Stimulated activated naive B cell treated with anti-CD40 and anti-IgM and Interleukin-4, amounts not matched to agents 10 μg/mL and 1 μg/mL and 100 μg/mL, for 72 hours (primary cell): ENCODE data around the gene ANXA10.
A peak's percentile ranks its signal among the peaks of the same experiment; 100 is the strongest.
"Not testable (repeated sequence)": the region's sequence is repeated elsewhere in the genome, so short reads cannot be mapped to it uniquely, and the experiment has no call there.

Experiments used
- ATAC-seq, 2 donors: fragments of 150-1000 bp; cut with Tn5 transposase; replicated peaks; 2 replicates each; pipeline ENCODE4 v1.10.0; 2021; ENCODE audit warnings: moderate library complexity in 1 of 2
- DNase-seq: peaks from one replicate; pipeline ENCODE4 v3.0.0; 2021
- H3K27ac Mint-ChIP-seq: one replicate; pipeline ENCODE4 v1.8.0; 2022; ENCODE audit warnings: mild to moderate bottlenecking, mixed read lengths
- H3K27me3 Mint-ChIP-seq, 2 donors: one replicate each; pipeline ENCODE4 v1.8.0; 2022; ENCODE audit warnings: mixed read lengths in 2 of 2
- H3K36me3 Mint-ChIP-seq, 2 donors: one replicate each; pipeline ENCODE4 v1.8.0; 2022; ENCODE audit warnings: mixed read lengths in 2 of 2, mild to moderate bottlenecking in 1 of 2
- H3K4me1 Mint-ChIP-seq, 2 donors: one replicate each; pipeline ENCODE4 v1.8.0; 2022; ENCODE audit warnings: mixed read lengths in 2 of 2, mild to moderate bottlenecking in 1 of 2
- H3K4me3 Mint-ChIP-seq, 2 donors: one replicate each; pipeline ENCODE4 v1.8.0; 2022; ENCODE audit warnings: mild to moderate bottlenecking in 2 of 2, mixed read lengths in 2 of 2, moderate library complexity in 1 of 2
- H3K9me3 Mint-ChIP-seq, 2 donors: one replicate each; pipeline ENCODE4 v1.8.0; 2022; ENCODE audit warnings: mixed read lengths in 2 of 2, mild to moderate bottlenecking in 1 of 2

ANXA10 gene

GRCh38 chr4:168129802-168130201, 37.5 kb downstream of the ANXA10 start:
- no peak for ATAC-seq
- no peak overlapping the region for H3K4me3 Mint-ChIP-seq
- H3K27me3 Mint-ChIP-seq = peaks cover 0 to 4% of the 10 kb centered on the region in 2 donors
- no peak for DNase-seq
- H3K4me1 Mint-ChIP-seq = no peaks in the 10 kb centered on the region
- H3K36me3 Mint-ChIP-seq = no peaks in the 10 kb centered on the region
- H3K27ac Mint-ChIP-seq = no peak overlapping the region
- H3K9me3 Mint-ChIP-seq = no peaks in the 10 kb centered on the region

- Mint-ChIP-seq H3K4me1 (no peaks in the 10 kb centered on the region), H3K27me3 (peaks cover 0 to 4% of the 10 kb centered on the region in 2 donors)
- ATAC-seq = no peak
These were observed 38.9 kb downstream of the ANXA10 start for GRCh38 chr4:168131196-168131595.

GRCh38 chr4:168134651-168135050, 42.3 kb downstream of the ANXA10 start:
- DNase-seq (no peak), ATAC-seq (no peak)
- Mint-ChIP-seq H3K27me3 (peaks cover 0 to 4% of the 10 kb centered on the region in 2 donors), H3K4me3 (no peak overlapping the region), H3K9me3 (peaks cover 0 to 1% of the 10 kb centered on the region in 2 donors), H3K4me1 (no peaks in the 10 kb centered on the region), H3K27ac (no peak overlapping the region), H3K36me3 (no peaks in the 10 kb centered on the region)

More at GRCh38 chr4:168131196-168131595, 38.9 kb downstream of the ANXA10 start:
- Mint-ChIP-seq H3K27ac (no peak overlapping the region), H3K36me3 (no peaks in the 10 kb centered on the region), H3K4me3 (no peak overlapping the region), H3K9me3 (no peaks in the 10 kb centered on the region)
- no peak for DNase-seq

- not testable (repeated sequence) for H3K27ac Mint-ChIP-seq, H3K4me1 Mint-ChIP-seq, H3K36me3 Mint-ChIP-seq, DNase-seq, ATAC-seq, H3K9me3 Mint-ChIP-seq, H3K27me3 Mint-ChIP-seq, H3K4me3 Mint-ChIP-seq
These were observed 43.5 kb downstream of the ANXA10 start for GRCh38 chr4:168135860-168136259.

GRCh38 chr4:168137695-168138094, 45.4 kb downstream of the ANXA10 start:
- ATAC-seq, H3K27ac Mint-ChIP-seq, H3K4me3 Mint-ChIP-seq, H3K4me1 Mint-ChIP-seq, DNase-seq, H3K36me3 Mint-ChIP-seq, H3K27me3 Mint-ChIP-seq, H3K9me3 Mint-ChIP-seq: not testable (repeated sequence)

GRCh38 chr4:168138143-168138542, 45.8 kb downstream of the ANXA10 start:
- no peak overlapping the region for H3K4me3 Mint-ChIP-seq
- H3K27me3 Mint-ChIP-seq = no peaks in the 10 kb centered on the region
- H3K36me3 Mint-ChIP-seq = no peaks in the 10 kb centered on the region
- DNase-seq (no peak), ATAC-seq (no peak)
- no peak overlapping the region for H3K27ac Mint-ChIP-seq
- no peaks in the 10 kb centered on the region for H3K4me1 Mint-ChIP-seq
- H3K9me3 Mint-ChIP-seq = peaks cover 0 to 1% of the 10 kb centered on the region in 2 donors

GRCh38 chr4:168139336-168139735, 47.0 kb downstream of the ANXA10 start:
- Mint-ChIP-seq H3K27ac (no peak overlapping the region), H3K9me3 (peaks cover 0 to 1% of the 10 kb centered on the region in 2 donors), H3K27me3 (no peaks in the 10 kb centered on the region)

GRCh38 chr4:168141733-168142132, 49.4 kb downstream of the ANXA10 start:
- H3K4me3 Mint-ChIP-seq = no peak overlapping the region
- no peak overlapping the region for H3K27ac Mint-ChIP-seq
- no peaks in the 10 kb centered on the region for H3K4me1 Mint-ChIP-seq
- no peaks in the 10 kb centered on the region for H3K27me3 Mint-ChIP-seq
- ATAC-seq = no peak
- H3K36me3 Mint-ChIP-seq = no peaks in the 10 kb centered on the region
- no peak for DNase-seq
- H3K9me3 Mint-ChIP-seq = peaks cover 0 to 1% of the 10 kb centered on the region in 2 donors

More at GRCh38 chr4:168139336-168139735, 47.0 kb downstream of the ANXA10 start:
- H3K4me3 Mint-ChIP-seq = no peak overlapping the region
- no peaks in the 10 kb centered on the region for H3K4me1 Mint-ChIP-seq
- ATAC-seq (no peak), DNase-seq (no peak)
- H3K36me3 Mint-ChIP-seq = no peaks in the 10 kb centered on the region

GRCh38 chr4:168143601-168144000, 51.3 kb downstream of the ANXA10 start:
- no peaks in the 10 kb centered on the region for H3K4me1 Mint-ChIP-seq
- no peak for ATAC-seq
- no peak for DNase-seq
- no peaks in the 10 kb centered on the region for H3K36me3 Mint-ChIP-seq
- H3K4me3 Mint-ChIP-seq = no peak overlapping the region
- no peak overlapping the region for H3K27ac Mint-ChIP-seq
- H3K27me3 Mint-ChIP-seq = no peaks in the 10 kb centered on the region
- no peaks in the 10 kb centered on the region for H3K9me3 Mint-ChIP-seq

- no peak overlapping the region for H3K27ac Mint-ChIP-seq
- H3K9me3 Mint-ChIP-seq = no peaks in the 10 kb centered on the region
- no peak for DNase-seq
- H3K4me3 Mint-ChIP-seq = no peak overlapping the region
- peaks cover 0 to 2% of the 10 kb centered on the region in 2 donors for H3K4me1 Mint-ChIP-seq
- peaks cover 0 to 10% of the 10 kb centered on the region in 2 donors for H3K27me3 Mint-ChIP-seq
- H3K36me3 Mint-ChIP-seq = no peaks in the 10 kb centered on the region
- no peak for ATAC-seq
These were observed 58.2 kb downstream of the ANXA10 start for GRCh38 chr4:168150420-168151050.

GRCh38 chr4:168151327-168151726, 59.0 kb downstream of the ANXA10 start:
- no peak for DNase-seq
- no peak overlapping the region for H3K27ac Mint-ChIP-seq
- no peak overlapping the region for H3K4me3 Mint-ChIP-seq
- no peaks in the 10 kb centered on the region for H3K36me3 Mint-ChIP-seq
- peaks cover 0 to 2% of the 10 kb centered on the region in 2 donors for H3K4me1 Mint-ChIP-seq
- peaks cover 0 to 10% of the 10 kb centered on the region in 2 donors for H3K27me3 Mint-ChIP-seq
- no peak for ATAC-seq
- H3K9me3 Mint-ChIP-seq = no peaks in the 10 kb centered on the region

- H3K36me3 Mint-ChIP-seq = no peaks in the 10 kb centered on the region
- H3K4me1 Mint-ChIP-seq = peaks cover 0 to 2% of the 10 kb centered on the region in 2 donors
- no peak overlapping the region for H3K27ac Mint-ChIP-seq
- peak overlapping the region in 1 of 2 donors; percentile 15 for H3K4me3 Mint-ChIP-seq
- H3K9me3 Mint-ChIP-seq = no peaks in the 10 kb centered on the region
- DNase-seq = no peak
- no peak for ATAC-seq
- peaks cover 0 to 10% of the 10 kb centered on the region in 2 donors for H3K27me3 Mint-ChIP-seq
These were observed 60.6 kb downstream of the ANXA10 start for GRCh38 chr4:168152837-168153500.

GRCh38 chr4:168153596-168154440, 61.5 kb downstream of the ANXA10 start:
- H3K27me3 Mint-ChIP-seq = peaks cover 0 to 9% of the 10 kb centered on the region in 2 donors

GRCh38 chr4:168154546-168155277, 62.4 kb downstream of the ANXA10 start:
- Mint-ChIP-seq H3K36me3 (no peaks in the 10 kb centered on the region), H3K4me3 (no peak overlapping the region), H3K27ac (no peak overlapping the region), H3K4me1 (peaks cover 0 to 2% of the 10 kb centered on the region in 2 donors), H3K9me3 (no peaks in the 10 kb centered on the region), H3K27me3 (peaks cover 0 to under 1% of the 10 kb centered on the region in 2 donors)
- ATAC-seq = no peak
- DNase-seq = no peak

More at GRCh38 chr4:168153596-168154440, 61.5 kb downstream of the ANXA10 start:
- ATAC-seq (peak; percentile 82 to 84), DNase-seq (peak; percentile 42)
- Mint-ChIP-seq H3K27ac (no peak overlapping the region), H3K9me3 (no peaks in the 10 kb centered on the region), H3K4me3 (no peak overlapping the region), H3K36me3 (no peaks in the 10 kb centered on the region), H3K4me1 (peaks cover 0 to 2% of the 10 kb centered on the region in 2 donors)
